Suppressor macrophage (primary cell): ENCODE measurements around the gene SSH2.
A peak's percentile ranks its signal among the peaks of the same experiment; 100 is the strongest.

Source experiments
- DNase-seq, 4 experiments: peaks; one replicate each; pipeline ENCODE4 v3.0.0-alpha.2; 2020 to 2022

Gene SSH2

DNA sequence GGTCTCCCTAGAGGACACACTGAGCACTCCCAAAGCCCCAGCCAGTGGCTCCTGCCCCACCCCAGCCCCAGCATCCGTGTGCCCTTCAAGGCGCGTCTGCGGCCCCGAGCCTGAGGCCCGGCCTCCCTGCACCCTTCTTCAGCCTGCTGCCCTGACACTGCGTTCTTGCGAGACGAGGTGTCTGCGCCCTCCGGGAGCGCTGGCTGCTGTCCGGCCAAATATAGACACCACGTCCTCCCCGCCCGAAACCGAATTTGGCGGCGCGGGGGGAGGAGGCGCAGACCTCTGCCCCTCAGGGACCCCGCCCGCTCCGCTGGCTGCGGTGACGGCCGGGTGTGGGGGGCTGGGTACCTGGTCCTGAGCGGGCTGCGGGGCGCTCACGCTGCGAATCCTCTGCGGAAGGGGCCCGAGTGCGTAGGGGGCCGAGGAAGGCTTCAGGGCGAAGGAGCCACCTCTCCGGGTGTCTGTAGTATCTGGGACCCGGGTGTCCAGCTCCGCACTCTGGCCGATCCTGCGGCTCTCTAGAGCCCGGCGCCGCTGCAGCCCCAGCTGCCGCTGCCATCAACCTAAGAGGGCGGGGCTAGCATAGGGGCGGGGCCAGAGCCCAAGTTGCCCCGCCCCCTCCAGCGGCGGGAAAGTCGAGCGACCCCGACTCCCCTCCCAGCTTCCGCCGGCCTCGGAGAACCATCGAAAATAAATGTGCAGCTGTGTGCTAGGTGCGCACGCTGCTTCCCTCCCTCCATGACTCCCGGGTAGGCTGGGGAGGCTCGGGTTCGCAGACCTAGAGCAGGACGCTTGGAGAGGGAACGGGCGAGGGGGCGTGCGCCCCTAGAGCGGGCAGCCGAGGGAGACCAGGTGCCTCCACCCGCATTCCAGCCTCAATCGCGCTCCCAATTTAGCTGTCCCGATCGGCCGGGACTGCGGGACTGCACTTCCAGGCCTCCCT is 307.4 kb downstream of the SSH2 start, which contains the start of gene CORO6:
TSS of gene CORO6 (minus strand) at position 576 of the 946 bp plus-strand sequence. CDS start 1,491 bp downstream, outside the sequence.
- DNase-seq, result peak; percentile 42 to 71 (median 56)

DNA sequence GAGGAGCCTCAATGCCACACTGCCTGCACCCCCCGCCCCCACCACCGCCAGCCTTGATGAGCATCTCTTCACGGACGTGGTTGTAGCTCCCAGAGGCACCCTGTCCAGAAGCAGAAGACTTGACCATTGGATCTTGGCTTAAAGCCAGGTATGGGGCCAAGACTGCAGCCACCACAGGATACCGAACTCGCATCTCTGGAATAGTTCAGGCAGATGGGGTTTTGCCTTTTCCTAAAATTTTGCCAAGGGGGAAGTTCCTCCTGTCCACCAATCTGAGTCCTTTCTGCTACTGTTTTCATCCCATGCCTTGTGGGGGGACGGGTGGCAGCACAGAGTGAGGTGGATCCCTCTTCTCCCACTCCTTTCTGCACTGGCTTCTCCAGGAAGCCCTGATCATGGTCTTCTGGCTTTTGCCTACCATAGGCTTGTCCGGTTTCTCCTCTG is 308.3 kb downstream of the SSH2 start:
- DNase-seq, result no peak

DNA sequence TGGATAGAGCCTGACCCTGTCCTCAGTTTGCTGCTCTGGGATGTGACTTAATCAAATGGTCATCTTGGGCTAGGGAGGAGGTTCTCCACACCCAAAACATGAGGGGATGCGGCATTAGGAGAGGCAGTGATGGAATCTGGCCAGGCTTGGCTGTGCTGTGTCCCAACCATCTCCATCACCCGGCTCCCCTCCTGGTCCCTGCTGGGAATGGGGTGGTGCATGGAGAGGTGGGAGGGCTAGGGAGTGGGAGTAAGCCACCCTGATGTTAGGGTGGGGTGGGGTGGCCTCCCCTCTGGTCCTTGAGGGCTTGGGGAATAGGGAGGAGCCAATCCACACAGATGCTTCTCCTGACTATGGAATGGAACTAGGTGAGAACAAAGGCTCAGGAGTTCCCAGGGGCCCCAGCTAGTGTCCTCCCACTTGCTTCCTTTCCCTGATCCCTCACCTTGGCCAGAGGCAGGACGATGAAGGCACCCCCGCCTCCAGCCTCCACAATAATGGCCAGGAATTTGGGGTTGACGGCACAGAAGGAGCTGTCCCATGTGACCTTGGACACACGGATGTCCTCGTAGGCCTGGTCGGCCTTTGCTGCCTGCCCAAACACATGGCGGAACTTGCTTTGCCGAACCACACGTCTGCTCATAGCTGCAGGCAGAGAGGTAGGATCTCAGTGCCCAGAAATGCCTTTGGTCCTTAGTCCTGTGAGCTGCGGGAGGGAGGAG is 309.1 kb downstream of the SSH2 start:
- no peak for DNase-seq

DNA sequence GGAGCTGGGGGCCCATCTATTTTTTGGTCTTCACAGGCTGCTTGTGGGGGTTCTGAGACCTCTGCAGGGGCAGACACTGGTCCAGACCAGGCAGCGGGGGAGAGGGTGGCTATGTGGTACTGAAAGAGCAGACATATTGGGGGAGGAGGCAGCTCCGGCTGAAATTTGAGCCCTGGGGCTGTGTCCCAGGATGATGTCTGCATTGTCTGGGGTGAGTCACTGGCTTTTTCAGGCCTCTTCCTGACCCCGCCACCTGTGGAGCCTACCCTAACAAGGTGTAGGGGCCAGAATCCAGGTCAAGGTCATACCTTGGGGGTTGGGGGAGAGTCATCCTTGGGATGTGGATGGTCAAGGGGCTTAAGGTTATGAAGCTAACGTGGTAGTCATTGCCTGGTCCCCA is 309.8 kb downstream of the SSH2 start:
- no peak for DNase-seq

DNA sequence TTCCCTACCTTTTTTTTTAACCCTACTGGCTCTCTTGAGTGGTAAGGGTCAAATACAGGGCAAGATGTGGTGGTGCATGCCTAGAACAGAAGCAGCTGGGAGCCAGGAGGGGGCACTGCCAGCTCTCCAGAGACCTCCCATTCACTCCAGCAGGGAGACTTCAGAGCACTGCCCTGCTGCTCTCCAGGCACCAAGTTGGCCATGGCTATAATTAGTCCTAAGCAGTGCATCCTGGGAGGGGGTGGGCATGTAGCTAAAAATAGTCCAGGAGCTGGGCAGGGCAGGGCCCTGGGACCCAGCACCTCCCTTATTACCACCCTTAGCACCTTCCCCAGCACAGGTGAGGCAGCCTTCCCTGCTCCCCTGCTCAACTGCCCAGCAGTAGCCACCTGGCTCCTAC is 310.8 kb downstream of the SSH2 start:
- peak in 3 of 4 experiments; percentile 32 to 45 (median 32) for DNase-seq

DNA sequence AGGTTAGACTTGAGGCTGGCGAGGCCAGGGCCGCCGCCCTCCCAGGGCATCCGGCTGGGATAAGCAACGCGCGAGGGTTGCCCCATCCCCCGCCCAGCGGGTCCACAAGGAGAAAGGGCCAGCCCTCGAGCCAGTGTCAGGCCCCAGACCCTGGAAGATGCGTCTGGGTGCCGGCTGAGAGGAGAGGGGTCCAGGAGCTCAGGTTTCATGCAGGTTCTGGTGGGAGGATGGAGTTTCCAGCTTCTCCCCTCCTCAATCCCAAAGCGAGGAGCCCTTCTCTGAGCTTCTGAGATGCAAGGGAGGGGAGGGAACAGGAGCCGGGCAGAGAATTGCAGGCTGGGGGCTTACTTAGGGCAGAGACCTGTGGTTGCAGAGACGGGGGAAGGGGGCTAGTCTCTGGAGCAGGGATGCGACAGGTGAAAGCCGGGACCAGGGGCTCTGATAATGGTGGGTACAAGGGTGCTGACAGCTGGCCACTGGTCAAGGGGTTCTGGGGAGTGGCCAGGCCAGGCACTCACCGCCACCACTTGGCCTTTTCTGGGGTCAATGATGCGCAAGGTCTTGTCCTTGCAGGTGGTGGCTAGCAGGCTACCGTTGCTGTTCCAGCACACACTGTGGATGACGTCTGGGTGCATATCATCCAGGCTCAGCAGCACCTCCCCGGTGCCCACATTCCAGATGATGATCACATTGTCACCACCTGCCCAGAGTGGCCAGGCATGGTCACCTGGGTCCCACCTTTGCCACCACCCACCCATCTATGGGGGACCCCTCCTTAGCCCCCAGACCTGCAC is 311.6 kb downstream of the SSH2 start:
- DNase-seq, result no peak

DNA sequence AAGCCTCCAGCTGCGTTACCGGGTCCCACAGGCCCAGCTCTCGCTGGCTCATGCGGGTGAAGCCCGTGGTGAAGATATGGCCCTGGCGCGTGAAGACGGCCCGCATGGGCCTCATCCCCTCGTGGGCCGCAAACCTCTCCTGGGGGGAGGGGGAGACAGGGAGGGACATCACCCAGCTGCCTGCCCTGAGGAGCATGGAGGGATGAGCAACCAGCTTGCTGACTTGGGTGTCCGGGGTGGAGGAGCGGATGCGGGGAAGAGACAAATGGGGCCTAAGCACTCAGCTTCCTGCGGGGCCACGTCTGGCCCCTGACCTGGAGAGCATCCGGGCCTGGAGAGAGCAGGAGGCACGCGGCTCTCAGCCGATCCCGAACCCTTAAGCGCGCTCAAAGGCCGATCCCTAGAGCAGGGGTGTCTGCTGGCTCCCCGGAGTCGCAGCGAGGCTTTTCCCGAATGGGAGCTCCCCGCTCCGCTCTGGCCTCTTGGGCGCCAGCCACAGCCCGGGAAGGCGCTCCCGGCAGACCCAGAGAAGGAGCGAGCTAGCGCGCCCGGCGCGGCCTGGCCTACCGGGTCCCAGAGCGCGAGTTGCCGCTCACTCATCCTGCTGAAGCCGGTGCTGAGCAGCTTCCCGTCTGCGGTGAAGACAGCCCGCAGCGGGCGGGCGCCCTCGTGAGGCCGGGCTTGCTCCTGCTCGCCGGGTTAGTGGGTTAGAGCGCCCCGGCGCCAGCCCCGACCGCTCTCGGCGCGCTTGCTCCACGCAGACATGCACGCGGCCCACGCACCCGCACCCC is 312.4 kb downstream of the SSH2 start:
- peak; percentile 89 to 95 (median 92) for DNase-seq

DNA sequence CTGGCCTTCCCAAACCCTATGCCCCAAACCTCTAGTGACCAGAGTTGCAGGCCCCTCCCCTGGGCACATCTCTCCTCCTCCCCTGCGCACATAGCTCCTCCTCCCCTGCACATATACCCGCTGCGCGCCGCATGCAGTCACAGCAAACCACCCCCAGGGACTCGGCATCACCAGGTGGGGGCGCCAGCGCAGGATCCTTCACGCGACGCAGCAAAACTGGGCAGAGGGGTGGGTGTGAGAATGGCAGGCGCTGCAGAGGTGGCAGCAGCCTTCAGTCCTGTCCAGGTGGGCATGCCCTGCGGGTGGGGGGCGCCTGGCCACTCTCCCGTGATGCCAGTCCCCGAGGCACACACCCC is 312.9 kb downstream of the SSH2 start:
- DNase-seq, result peak; percentile 80 to 91 (median 87)

DNA sequence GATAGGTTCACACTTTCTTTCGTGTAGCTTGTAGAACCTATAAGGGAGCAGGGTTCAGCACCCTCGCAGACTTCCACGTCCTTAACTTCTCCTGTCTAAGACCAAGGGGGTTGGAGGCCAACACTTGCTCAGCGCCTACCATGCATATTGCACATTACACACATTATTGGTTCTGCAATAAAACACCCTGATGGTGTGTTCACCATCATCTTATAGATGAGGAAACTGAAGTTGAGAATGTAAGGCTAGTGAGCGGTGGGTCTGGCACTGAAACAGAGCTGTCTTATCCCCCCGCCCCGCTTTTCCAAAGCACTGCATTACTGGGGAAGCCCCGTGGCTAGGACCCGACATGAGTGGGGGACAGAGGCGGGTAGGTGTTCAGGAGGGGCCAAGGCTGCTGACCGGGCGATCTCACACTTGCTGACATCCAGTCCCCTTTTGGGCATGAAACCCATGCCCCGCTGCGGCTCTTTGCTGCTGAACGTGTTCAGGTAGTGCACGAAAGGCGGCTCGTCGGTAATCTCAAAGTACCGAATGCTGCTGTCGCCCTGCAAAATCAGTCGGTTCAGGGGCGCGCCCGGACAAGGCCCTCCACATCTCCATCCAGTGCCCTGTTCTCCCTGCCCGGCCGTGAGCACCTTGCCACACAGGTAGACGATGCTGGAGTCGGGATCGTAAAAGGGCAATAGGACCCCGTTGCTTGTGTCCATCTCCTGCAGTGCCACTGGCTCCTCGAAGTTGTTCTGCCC is 313.6 kb downstream of the SSH2 start:
- DNase-seq, result peak in 1 of 4 experiments; percentile 23

DNA sequence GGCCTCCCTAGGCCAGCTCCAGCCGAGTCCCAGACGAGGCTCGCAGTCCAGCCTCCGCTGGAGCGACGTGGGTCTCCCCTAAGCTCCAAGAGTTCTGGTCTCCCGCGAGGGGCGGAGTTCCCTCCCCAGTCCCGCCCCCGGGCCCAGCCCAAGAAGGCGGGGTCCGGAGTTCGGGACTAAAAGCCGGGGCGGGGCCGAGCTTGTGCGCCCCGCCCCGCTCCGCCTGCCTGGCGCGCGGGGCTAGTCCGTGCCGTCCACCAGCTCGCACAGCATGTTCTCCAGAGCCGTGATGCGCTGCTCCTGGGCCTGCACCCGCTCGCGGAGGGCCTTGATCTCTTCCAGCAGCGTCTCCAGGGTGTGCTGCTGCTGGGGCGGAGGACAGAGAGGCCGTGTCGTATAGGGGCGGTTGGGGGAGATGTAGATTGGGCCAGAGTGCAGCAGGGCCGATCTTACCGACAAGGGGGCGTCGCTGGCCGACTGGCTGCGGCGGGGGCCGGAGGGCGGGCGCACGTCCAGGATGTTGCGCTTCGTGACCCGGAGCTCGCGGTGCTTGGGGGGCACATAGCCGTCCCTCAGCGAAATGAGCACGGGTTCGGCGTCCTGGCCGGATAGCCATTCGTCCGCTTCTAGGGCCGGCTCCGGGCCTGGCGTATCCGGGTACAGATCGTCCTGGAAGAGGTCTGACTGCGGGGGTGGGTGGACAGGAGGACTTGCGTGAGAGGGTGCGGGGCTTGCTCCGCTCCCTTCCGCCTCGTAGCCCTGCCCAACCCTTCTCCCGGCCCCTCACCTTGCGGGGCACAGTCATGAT is 314.3 kb downstream of the SSH2 start:
- peak; percentile 92 to 97 (median 96) for DNase-seq

DNA sequence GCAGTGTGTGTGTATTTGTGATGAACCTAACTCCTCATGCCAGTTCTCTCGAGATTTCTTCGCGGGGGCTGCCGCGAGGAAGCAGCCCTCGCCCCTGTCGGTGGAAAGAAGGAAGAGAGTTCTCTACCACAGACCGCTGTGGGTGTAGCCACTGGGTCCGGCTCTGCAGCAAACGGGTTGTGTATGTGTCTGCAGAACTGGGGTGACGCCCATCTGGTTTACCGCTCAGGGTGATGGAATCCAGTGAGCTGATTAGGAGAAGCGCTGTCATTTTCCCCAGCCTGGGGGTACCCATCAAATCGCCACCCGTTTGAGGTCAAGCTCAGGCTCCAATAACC is 315.0 kb downstream of the SSH2 start:
- DNase-seq, result peak; percentile 67 to 82 (median 80)

DNA sequence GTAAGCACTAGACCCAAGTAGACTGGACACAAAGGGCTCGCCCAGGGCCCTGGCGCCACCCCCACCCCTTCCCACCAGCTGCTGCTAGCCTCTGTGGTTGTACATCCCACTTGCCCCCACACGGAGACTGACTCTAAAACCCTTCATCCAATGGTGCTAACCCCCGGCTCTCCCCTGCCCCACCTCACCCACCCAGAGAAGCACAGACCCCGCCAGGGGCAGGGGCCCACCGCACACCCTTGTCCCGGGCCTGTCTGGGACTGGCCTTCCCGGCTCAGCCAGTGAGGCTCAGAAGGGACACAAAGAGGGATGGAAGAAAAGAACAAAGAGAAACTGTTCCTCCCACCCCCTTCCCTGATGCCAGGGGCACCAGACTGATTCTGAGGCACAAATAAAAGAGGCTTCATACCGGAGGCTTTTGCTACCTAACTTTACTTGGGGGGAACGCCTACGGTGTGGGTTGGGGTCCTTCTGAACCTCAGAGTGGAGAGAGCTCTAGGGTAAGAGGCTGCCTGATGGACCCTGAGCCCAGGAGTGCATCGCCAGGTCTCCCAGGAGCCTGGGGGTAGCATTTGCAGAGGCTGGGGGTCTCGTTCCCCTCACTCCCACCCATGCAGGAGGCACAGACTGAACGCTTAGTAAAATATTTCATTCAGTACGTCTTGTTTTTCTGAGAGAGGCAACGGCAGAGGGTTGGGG is 315.5 kb downstream of the SSH2 start:
- no peak for DNase-seq

DNA sequence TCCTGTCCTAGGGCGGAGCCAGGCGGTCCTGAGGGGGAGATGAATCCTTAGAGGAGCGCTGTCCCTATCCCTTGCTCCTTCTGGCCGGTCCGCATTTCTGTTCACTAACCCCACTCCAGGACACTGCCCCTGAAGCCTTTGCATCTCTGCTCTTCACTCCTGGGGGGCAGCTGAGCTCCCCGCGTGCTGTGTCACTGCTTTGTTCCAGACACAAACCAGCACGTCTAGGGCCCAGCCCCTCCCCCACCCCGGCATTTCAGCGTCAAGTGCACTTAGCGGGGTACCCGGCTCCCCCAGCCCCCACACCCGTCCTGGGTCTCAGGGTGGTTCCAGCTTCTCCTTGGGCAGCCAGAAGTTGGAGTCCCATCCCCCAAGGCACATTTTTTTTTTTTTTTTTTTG is 316.2 kb downstream of the SSH2 start:
- DNase-seq, result no peak

DNA sequence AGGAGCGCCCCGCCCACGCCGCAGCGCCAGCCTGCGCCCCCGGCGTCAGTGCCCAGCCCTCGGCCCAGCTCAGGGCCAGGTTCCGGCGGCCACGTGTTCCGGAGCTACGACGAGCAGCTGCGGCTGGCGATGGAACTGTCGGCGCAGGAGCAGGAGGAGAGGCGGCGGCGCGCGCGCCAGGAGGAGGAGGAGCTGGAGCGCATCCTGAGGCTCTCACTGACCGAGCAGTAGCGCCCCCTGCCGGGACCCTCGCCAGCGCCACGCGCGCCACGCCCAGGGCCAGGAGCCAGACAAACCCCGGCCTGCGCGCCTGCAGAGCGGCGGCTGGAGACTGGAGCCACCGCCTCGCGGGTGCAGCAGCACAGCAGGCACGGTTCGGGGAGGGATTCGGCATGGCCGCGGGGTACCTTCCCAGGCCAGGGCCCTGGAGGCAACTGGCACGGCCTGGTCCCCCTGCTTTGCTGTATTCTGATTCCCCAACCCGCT is 316.6 kb downstream of the SSH2 start:
- peak; percentile 94 to 98 (median 96) for DNase-seq

DNA sequence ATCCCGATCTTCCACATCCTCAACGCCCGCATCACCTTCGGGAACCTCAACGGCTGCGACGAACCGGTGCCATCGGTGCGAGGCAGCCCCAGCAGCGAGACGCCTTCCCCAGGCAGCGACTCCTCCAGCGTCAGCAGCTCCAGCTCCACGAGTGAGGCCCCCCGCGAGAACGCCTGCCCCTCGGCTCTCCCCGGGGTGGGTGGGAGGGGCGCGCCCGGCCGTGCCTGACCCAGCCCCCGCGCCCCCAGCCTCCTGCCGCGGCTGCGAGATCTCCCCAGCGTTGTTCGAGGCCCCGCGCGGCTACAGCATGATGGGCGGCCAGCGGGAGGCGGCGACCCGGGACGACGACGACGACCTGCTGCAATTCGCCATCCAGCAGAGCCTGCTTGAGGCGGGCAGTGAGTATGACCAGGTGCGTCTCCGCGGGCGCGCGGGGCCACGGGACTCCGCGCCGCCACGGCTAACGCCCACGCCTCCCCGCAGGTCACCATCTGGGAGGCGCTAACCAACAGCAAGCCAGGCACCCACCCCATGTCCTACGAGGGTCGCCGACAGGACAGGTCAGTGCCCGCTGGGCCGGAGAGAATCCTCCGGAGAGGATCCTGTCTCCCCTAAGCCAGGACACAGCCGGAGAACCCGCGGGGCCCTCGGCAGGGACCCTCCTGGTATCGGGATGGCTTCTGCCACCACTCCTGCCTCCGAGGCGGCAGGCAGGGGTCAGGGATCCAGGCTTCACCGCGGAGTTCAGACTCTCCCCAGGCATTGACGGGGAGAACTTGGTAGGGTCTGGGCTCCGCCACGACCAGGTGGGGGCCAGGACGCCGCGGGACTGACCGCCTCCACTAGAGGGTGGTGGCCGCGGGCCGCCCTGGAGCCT is 317.4 kb downstream of the SSH2 start:
- DNase-seq, result no peak

DNA sequence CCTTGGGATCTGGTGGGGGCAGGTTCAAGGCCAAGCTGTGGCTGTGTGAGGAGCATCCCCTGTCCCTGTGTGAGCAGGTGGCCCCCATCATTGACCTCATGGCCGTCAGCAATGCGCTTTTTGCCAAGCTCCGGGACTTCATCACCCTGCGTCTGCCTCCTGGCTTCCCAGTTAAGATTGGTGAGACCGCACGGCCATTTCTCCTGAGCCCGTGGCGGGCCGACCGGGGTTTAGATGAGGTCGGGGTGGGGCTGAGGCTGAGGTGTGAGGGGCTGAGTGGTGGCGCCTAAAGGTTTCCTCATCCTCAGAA is 318.0 kb downstream of the SSH2 start:
- no peak for DNase-seq

DNA sequence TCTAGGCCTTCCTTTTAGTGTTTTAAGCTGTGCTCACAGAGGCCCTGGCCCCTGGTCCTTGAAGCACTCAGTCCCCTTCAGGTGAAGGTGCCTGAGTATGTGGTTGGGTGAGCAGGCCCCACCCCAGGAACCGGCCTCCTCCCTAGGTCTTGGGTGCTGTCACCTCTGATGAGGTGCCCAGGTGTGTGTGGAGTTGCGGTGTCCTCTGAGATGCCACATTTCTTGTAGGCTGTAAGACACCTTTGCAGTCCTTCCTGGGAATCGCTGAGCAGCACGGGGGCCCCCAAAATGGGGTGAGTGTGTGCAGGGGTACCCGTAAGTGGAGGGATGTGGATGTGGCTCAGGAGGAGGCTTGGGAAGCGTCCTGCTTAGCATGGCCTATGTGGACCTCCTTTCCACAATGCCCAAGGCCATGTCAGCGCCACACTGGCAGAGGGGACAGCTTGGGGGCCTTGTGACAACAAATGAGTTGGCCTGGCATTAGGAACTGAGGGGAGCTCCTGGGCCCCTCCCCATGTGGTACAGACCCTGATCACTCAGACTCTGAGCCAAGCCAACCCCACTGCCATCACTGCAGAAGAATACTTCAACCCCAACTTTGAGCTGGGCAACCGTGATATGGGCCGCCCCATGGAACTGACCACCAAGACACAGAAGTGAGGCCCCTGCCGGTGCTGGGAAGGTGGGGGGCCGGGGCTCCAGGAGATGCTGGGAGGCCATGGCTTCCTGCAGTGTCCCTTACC is 318.5 kb downstream of the SSH2 start:
- DNase-seq, result no peak

DNA sequence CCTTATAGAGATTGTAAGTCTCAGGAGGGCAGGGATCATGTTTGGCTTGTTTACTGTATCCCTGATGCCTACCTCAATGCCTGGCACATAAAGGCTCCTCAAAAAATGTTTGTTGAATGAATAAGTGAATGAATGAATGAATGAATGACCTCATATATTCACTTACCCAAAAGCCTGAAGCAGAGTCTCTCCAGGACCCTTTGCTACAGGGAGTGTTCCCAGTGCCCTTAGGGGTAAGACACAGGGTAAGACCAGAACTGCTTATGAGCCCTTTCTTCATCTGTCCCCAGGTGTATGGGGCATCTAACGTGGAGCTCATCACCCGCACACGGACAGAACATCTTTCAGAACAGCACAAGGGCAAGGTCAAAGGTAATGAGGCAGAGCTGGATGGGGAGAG is 319.6 kb downstream of the SSH2 start:
- no peak for DNase-seq
